GM23248 (cell line): ENCODE measurements around the gene DOC2A. TPM values are rescaled to one million over a fixed set of nuclear protein-coding genes. Genes with fewer than 3 reads are reported as not detected.
A peak's percentile ranks its signal among the peaks of the same experiment; 100 is the strongest.

Source experiments
- DNase-seq: peaks from one replicate; pipeline ENCODE4 v3.0.0-alpha.2; 2015
- H2AFZ ChIP-seq: fragments of 200-600 bp; sonication (generic); 2 replicates; pipeline ENCODE4 v1.6.1; 2016; ENCODE audit warnings: antibody characterized with exemption
- H3F3A ChIP-seq: fragments of 200-600 bp; sonication (generic); 2 replicates; pipeline ENCODE4 v1.6.1; 2016; ENCODE audit warnings: mild to moderate bottlenecking, antibody characterized with exemption, mixed run types; ENCODE audit not compliant: insufficient read depth
- H3K27ac ChIP-seq: fragments of 200-600 bp; sonication (generic); 2 replicates; pipeline ENCODE4 v1.5.1; 2016; ENCODE audit warnings: mild to moderate bottlenecking
- H3K27me3 ChIP-seq: fragments of 200-600 bp; sonication (generic); replicated peaks from 2 replicates; pipeline ENCODE4 v1.6.1; 2016; ENCODE audit warnings: mild to moderate bottlenecking; ENCODE audit not compliant: insufficient read depth
- H3K36me3 ChIP-seq: fragments of 200-600 bp; sonication (generic); 2 replicates; pipeline ENCODE4 v1.6.1; 2016; ENCODE audit warnings: low read depth, mild to moderate bottlenecking
- H3K4me1 ChIP-seq: fragments of 200-600 bp; sonication (generic); 2 replicates; pipeline ENCODE4 v1.6.1; 2016; ENCODE audit warnings: mild to moderate bottlenecking; ENCODE audit not compliant: insufficient read depth
- H3K4me2 ChIP-seq: fragments of 200-600 bp; sonication (generic); one replicate; pipeline ENCODE4 v1.6.1; 2016; ENCODE audit warnings: mild to moderate bottlenecking; ENCODE audit not compliant: unreplicated experiment
- H3K4me3 ChIP-seq: fragments of 200-600 bp; sonication (generic); 2 replicates; pipeline ENCODE4 v1.5.1; 2016; ENCODE audit warnings: mild to moderate bottlenecking
- H3K79me2 ChIP-seq: fragments of 200-600 bp; sonication (generic); 2 replicates; pipeline ENCODE4 v1.6.1; 2016; ENCODE audit warnings: mild to moderate bottlenecking; ENCODE audit not compliant: insufficient read depth
- H3K9ac ChIP-seq: fragments of 200-600 bp; sonication (generic); 2 replicates; pipeline ENCODE4 v1.6.1; 2016; ENCODE audit warnings: mild to moderate bottlenecking
- H3K9me2 ChIP-seq: fragments of 200-600 bp; sonication (generic); 2 replicates; pipeline ENCODE4 v1.6.1; 2016; ENCODE audit warnings: mixed run types, mild to moderate bottlenecking, moderate library complexity; ENCODE audit not compliant: insufficient read depth
- H3K9me3 ChIP-seq: fragments of 200-600 bp; sonication (generic); one replicate; pipeline ENCODE4 v1.6.1; 2017; ENCODE audit warnings: low read depth
- H4K20me1 ChIP-seq: fragments of 200-600 bp; sonication (generic); 2 replicates; pipeline ENCODE4 v1.6.0; 2016; ENCODE audit not compliant: insufficient read depth
- EZH2 ChIP-seq: fragments of 200-600 bp; sonication (generic); IDR thresholded peaks from 2 replicates; pipeline ENCODE4 v1.6.1; 2018; ENCODE audit warnings: antibody characterized with exemption, mild to moderate bottlenecking; ENCODE audit not compliant: insufficient read depth, poor library complexity, severe bottlenecking
- EZH2phosphoT487 ChIP-seq: fragments of 200-600 bp; sonication (generic); IDR thresholded peaks from 2 replicates; pipeline ENCODE4 v1.6.1; 2018; ENCODE audit warnings: antibody characterized with exemption, moderate library complexity, mild to moderate bottlenecking, low read depth; ENCODE audit not compliant: insufficient read depth
- WGBS, 2 experiments: methylation state at CpG; one replicate each; pipeline ENCODE4 v1.1.6; 2015 to 2017; ENCODE audit warnings: low lambda C conversion rate in 2 of 2, low coverage in 1 of 2; ENCODE audit errors: missing lambda C conversion rate in 2 of 2; 5-methylcytosine and 5-hydroxymethylcytosine counted together
- in situ Hi-C: fragments of 300-500 bp; cut with MboI; formaldehyde crosslinking; loops from 2 replicates; pipeline ENCODE4 v1.15.0; 2020
- polyA plus RNA-seq: library from polyadenylated mRNA; unstranded; fragments of >200 nt; fragmentation: Nextera tagmentation; extraction: Ambion mirVana; gene quantifications from 2 replicates; pipeline ENCODE4 v1.2.1, GENCODE V29; 2016
- total RNA-seq: library from RNA; depleted of rRNA; stranded (reverse); fragments of >200 nt; shearing (Covaris generic); gene quantifications from 2 replicates; pipeline ENCODE4 v1.2.3, GENCODE V29; 2014

Gene DOC2A
- total and polyA plus RNA-seq, 2 experiments from 2014 or later, result not detected

- DNase-seq, result no peak
- WGBS, 2 experiments, result 18 to 24% methylated on average over 20 to 23 of the region's 23 CpGs
- H2AFZ ChIP-seq, result no peak overlapping the region
These were observed 19.3 kb upstream of the DOC2A start for GRCh38 chr16:30030011-30030685.

GRCh38 chr16:30028438-30029076 lies 17.7 kb upstream of the DOC2A start:
- peaks cover 44% of the 10 kb centered on the region for H3K27me3 ChIP-seq

More at GRCh38 chr16:30030011-30030685, 19.3 kb upstream of the DOC2A start:
- Histone ChIP-seq H3K4me3 (no peak overlapping the region), H3K9ac (no peak overlapping the region), H3K9me3 (no peaks in the 10 kb centered on the region), H4K20me1 (no peaks in the 10 kb centered on the region), H3K4me2 (no peak overlapping the region), H3K4me1 (no peaks in the 10 kb centered on the region), H3K9me2 (no peaks in the 10 kb centered on the region), H3K79me2 (no peaks in the 10 kb centered on the region), H3K36me3 (no peaks in the 10 kb centered on the region), H3F3A (no peaks in the 10 kb centered on the region), H3K27ac (no peak overlapping the region), H3K27me3 (peaks cover 44% of the 10 kb centered on the region)
- in situ Hi-C loops, result no loop called here
- no peak for TF ChIP-seq EZH2phosphoT487
- TF ChIP-seq EZH2, result no peak

GRCh38 chr16:30027588-30028437 lies 17.0 kb upstream of the DOC2A start:
- TF ChIP-seq EZH2, result no peak
- no peak for TF ChIP-seq EZH2phosphoT487
- WGBS, 2 experiments, result 17 to 20% methylated on average over 12 to 13 of the region's 13 CpGs
- in situ Hi-C loops, result loop anchor here (10.0 kb wide), 2 partner anchors 53 to 323 kb away; partner anchors contain the start of gene TAOK2
- H3K27me3 ChIP-seq, result peaks cover 44% of the 10 kb centered on the region
- H3K9me2 ChIP-seq, result no peaks in the 10 kb centered on the region
- no peaks in the 10 kb centered on the region for H3K4me1 ChIP-seq
- no peaks in the 10 kb centered on the region for H3K36me3 ChIP-seq
- H4K20me1 ChIP-seq, result no peaks in the 10 kb centered on the region
- no peak overlapping the region for H3K4me3 ChIP-seq
- H2AFZ ChIP-seq, result no peak overlapping the region
- H3F3A ChIP-seq, result no peaks in the 10 kb centered on the region
- no peak for DNase-seq
- no peak overlapping the region for H3K4me2 ChIP-seq
- no peak overlapping the region for H3K9ac ChIP-seq
- no peaks in the 10 kb centered on the region for H3K79me2 ChIP-seq
- H3K27ac ChIP-seq, result no peak overlapping the region
- H3K9me3 ChIP-seq, result no peaks in the 10 kb centered on the region

More at GRCh38 chr16:30028438-30029076, 17.7 kb upstream of the DOC2A start:
- Histone ChIP-seq H3K36me3 (no peaks in the 10 kb centered on the region), H4K20me1 (no peaks in the 10 kb centered on the region), H3K9me3 (no peaks in the 10 kb centered on the region), H3K79me2 (no peaks in the 10 kb centered on the region), H3K4me3 (no peak overlapping the region), H3K9me2 (no peaks in the 10 kb centered on the region), H3F3A (no peaks in the 10 kb centered on the region), H2AFZ (no peak overlapping the region), H3K27ac (no peak overlapping the region), H3K9ac (no peak overlapping the region), H3K4me2 (no peak overlapping the region), H3K4me1 (no peaks in the 10 kb centered on the region)
- TF ChIP-seq EZH2 (no peak), EZH2phosphoT487 (no peak)
- 13 to 16% methylated on average over 14 to 18 of the region's 18 CpGs for WGBS, 2 experiments
- in situ Hi-C loops, result loop anchor here (10.0 kb wide), 2 partner anchors 54 to 324 kb away; partner anchors contain the start of gene TAOK2
- DNase-seq, result peak; percentile 33

GRCh38 chr16:30026449-30026848 lies 15.6 kb upstream of the DOC2A start:
- Histone ChIP-seq H3F3A (no peaks in the 10 kb centered on the region), H3K27me3 (peaks cover 37% of the 10 kb centered on the region), H3K4me2 (no peak overlapping the region), H4K20me1 (no peaks in the 10 kb centered on the region), H3K36me3 (no peaks in the 10 kb centered on the region), H3K4me3 (no peak overlapping the region), H3K79me2 (no peaks in the 10 kb centered on the region), H3K9ac (no peak overlapping the region), H3K27ac (no peak overlapping the region), H3K4me1 (no peaks in the 10 kb centered on the region), H2AFZ (no peak overlapping the region), H3K9me3 (no peaks in the 10 kb centered on the region), H3K9me2 (no peaks in the 10 kb centered on the region)
- in situ Hi-C loops, result loop anchor here (10.0 kb wide), 2 partner anchors 52 to 322 kb away; partner anchors contain the start of gene TAOK2
- no peak for DNase-seq
- TF ChIP-seq EZH2 (no peak), EZH2phosphoT487 (no peak)
- 73 to 78% methylated on average over 15 to 18 of the region's 18 CpGs for WGBS, 2 experiments
